NCI-H748 (cell line): ENCODE data around the gene DHCR7.

ENCODE experiments used
- DNase-seq: peaks from one replicate; lab custom pipeline; 2025; ENCODE audit not compliant: unreplicated experiment; lab: John Stamatoyannopoulos, UW

The DHCR7 gene, protein sequence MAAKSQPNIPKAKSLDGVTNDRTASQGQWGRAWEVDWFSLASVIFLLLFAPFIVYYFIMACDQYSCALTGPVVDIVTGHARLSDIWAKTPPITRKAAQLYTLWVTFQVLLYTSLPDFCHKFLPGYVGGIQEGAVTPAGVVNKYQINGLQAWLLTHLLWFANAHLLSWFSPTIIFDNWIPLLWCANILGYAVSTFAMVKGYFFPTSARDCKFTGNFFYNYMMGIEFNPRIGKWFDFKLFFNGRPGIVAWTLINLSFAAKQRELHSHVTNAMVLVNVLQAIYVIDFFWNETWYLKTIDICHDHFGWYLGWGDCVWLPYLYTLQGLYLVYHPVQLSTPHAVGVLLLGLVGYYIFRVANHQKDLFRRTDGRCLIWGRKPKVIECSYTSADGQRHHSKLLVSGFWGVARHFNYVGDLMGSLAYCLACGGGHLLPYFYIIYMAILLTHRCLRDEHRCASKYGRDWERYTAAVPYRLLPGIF

GRCh38 chr11:71448257-71449171 lies at the start of gene DHCR7:
Gene DHCR7 (minus strand): TSS chr11:71448393. CDS start chr11:71444952, 3,441 bp downstream.
- peak; percentile 98 for DNase-seq

DNA sequence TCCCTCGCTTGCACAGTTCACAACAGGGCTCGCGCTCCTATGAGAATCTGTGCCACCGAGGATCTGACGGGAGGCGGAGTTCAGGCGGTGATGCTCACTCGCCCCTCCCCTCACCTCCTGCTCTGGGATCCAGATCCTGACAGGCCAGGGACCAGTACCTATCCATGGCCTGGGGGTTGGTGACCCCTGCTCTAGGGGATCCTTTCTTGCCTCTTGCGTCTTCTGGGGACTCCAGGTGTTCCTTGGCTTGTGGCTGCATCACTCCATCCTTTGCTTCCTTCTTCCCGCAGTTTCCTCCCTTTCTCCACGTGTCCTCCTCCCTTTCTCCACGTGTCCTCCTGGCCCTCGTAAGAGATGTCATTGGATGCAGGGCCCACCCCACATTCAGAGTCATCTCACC lies 48.2 kb upstream of the DHCR7 start:
- no peak for DNase-seq

DNA sequence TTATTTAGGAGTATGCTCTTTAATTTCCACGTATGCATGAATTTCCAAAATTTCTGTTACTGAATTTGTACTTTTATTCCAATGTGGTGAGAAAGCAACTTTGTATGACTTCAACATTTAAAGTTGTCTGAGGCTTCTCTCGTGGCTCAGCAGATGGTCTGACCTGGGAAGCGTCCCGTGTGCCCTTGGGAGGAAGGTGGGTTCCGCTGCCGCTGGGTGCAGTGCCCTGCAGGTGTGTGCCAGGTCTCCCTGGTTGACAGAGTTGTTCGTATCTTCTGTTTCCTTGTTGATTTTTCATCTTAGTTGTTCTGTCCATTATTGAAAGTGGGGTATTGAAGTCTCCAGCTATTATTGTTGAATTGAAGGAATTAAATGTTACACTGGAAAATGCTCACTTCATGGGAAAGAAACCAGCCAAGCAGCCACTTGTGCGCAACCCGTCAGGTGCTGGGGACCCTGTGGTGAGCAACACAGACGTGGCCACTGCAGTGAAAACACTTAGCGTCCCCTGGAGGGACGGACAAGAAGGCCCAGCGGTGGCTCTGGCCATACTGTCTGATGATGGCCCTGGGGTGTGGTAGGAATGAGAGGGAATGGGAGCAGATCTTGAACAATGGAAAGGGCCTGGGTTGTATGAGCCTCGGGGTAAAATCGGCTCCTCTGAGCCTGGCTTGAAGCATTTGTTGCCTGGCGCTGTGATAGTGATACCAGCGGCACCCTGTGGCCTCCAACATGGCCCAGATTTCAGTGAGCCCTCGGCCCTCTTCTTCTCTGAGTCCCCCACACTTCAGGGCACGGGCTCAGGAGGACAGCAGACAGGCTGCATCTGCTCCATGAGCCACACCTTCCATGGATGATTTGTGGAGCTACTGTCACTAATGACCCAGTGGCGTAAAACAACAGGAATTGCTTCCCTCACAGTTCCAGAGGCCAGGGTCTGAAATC lies 47.4 kb upstream of the DHCR7 start:
- no peak for DNase-seq

DNA sequence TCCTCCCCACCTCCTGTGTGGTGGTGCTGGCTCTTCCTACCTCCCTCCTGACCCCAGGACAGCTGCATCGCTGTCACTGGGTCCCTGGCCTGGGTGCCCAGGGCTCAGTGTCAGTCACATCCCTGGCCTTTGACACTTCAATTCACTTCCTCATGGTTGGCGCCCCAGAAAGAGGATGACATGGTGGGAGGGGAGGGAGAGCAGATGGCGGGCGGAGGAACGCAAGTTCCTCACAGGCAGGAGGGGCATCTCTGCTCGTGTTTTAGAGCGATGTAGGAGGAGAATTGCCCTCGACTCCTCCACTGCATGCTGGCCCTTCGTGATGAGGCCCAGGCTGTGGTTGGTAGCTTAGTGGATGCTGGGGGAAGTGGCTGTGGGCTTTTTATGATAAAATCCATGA lies 43.7 kb upstream of the DHCR7 start:
- no peak for DNase-seq

GRCh38 chr11:71491531-71491930 lies 43.3 kb upstream of the DHCR7 start:
- DNase-seq, result no peak

DNA sequence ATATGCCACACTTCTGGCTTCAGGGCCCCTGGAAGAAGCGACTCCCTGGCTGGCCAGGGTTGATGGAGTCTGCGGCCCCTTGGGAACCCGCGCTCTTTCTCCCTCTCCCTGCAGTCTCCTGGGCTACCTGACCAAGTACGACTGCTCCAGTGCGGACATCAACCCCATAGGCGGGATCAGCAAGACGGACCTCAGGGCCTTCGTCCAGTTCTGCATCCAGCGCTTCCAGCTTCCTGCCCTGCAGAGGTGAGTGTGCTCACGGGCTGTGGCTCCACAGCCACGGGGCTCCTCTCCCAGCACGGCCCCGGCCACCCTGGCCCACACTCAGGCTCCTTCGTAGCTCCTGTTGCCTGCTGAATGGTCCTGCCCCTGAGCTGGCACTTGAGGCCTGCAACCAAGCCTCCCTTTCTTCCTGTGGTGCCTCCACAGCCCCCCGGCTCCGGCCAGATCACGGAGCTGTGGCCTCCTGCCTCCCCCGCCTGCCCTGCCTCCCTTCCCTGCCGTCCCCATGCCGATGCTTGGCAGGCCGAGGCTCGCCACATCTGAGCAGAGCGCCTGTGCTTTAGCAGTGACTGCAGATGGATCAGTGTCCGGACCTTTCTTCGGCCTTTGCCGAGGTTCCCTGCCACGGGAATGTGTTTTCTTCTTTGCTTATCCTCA lies 42.7 kb upstream of the DHCR7 start:
- DNase-seq, result no peak

GRCh38 chr11:71490044-71490730 lies 42.0 kb upstream of the DHCR7 start:
- no peak for DNase-seq

DNA sequence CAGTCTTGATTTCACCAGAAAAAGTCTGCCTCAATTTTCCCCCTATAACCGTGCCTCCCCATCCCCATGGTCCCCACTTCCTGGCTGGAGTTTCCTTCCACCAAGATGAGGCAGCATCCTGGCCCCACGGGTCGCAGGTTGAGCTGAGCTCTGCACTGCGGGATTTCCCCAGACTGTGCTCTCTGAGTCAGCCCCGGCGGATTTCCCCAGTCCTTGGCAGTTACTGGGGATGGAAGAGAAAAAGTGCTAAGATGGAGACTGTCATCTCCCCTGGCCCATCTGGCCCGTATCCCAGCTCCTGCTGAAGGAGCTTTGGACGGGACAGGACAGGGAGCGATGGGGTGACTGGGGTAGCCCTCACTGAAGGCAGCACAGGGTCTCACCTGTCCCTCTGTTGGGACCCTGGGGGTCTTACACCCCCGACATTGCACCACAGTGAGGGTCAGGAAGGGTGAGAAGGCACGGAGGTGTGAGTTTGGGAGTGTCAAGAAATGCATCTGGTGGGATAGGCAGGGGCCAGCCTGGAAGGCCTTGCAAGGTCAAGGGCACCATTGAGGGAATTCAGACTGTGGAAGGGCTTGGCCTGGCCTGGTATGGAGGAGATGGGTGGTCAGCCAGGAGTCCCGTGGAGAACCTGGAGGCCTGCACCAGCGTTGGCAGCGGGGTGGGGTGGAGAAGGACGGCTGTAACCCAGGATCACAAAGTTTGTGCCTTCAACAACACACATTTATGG lies 41.3 kb upstream of the DHCR7 start:
- DNase-seq, result no peak

- no peak for DNase-seq
Measured at GRCh38 chr11:71488681-71489270, 40.6 kb upstream of the DHCR7 start.

DNA sequence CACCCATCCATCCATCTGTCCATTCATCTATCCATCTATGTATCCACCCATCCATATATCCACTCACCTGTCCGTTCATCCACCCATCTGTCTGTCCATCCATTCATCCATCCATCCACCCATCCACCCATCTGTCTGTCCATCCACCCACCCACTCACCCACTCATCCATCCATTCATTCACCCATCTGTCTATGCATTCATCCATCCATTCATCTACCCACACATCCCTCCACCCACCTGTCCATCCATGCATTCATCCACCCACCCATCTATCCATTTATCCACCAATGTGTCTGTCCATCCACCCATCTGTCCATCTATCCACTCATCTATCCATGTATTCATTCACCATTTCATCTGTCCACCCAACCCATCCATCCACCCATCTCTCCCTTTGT lies 38.1 kb upstream of the DHCR7 start:
- DNase-seq, result no peak

DNA sequence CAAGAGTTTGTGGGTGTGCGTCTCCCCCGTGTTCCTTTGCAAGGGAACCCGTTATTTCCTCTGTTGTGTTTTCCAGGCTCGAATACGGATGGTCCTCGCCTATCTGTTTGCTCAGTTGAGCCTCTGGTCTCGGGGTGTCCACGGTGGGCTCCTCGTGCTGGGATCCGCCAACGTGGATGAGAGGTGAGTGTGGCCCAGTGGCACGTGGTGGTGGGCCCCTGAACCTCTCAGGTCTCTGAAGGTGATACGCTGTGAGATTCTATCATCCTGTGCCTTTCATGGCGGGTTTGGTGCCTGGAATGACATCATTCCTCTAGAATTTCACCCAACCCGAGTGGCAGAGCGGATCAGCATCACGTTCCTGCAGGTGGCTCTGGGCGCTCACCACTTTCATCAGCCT lies 37.3 kb upstream of the DHCR7 start:
- no peak for DNase-seq

GRCh38 chr11:71485063-71485399 lies 36.8 kb upstream of the DHCR7 start:
- DNase-seq, result no peak

DNA sequence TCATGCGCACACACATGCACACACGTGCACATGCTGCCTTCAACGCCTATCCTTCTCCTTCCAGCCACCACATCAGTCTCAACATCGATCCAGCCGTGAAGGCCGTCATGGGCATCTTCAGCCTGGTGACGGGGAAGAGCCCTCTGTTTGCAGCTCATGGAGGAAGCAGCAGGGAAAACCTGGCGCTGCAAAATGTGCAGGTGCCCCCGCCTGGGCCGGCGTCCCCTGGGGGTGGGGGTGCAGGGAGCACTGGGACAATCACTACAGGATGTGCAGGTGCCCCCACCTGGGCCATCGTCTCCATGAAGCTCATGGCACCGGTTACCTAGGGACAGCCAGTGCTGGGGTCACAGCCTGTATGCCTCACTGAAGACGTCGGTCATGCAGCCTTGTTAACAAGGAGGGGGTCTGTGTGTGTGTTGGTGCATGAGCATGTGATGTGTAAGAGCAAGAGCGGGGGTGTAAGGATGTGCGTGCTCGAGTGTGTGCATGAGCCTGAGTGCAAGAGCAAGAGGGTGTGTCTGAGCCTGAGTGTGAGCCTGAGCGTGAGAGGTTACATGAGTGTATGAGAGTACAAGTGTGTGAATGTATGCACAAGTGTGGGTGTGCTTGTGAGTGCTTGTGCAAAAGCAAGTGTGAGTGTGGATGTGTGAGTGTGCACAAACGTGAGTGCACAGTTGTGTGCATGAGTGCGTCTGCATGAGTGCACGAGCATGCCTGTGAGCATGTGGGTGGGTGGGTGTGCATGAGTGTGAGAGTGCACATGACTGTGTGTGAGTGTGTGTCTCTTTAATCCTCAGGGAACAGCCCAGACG lies 36.3 kb upstream of the DHCR7 start:
- no peak for DNase-seq

- DNase-seq, result no peak
Measured at GRCh38 chr11:71483692-71484091, 35.5 kb upstream of the DHCR7 start.

DNA sequence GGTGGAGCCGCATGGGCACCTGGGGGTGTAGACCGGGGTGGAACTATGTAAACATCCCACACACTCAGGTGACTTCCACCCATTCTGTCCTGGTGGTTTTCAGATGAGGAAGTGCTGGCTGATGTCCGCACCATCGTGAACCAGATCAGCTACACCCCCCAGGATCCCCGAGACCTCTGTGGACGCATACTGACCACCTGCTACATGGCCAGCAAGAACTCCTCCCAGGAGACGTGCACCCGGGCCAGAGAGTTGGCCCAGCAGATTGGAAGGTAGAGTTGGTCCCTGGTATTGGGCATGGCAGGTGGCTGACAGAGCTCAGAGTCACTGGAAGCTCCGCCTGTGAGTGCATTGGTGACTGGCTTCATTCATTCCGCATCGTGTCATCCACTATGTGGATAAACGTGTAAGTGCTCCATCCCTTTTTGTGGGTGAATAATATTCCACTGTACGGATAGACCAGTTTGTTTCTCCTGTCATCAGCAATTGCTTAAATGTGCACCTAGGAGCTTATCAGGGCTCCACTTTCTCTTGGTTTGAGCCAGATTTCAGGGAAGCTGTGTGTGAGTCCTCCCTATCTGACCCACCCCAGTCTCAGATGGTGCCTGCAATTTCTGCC lies 34.7 kb upstream of the DHCR7 start:
- DNase-seq, result no peak

- DNase-seq, result no peak
Measured at GRCh38 chr11:71482216-71482615, 34.0 kb upstream of the DHCR7 start.

DNA sequence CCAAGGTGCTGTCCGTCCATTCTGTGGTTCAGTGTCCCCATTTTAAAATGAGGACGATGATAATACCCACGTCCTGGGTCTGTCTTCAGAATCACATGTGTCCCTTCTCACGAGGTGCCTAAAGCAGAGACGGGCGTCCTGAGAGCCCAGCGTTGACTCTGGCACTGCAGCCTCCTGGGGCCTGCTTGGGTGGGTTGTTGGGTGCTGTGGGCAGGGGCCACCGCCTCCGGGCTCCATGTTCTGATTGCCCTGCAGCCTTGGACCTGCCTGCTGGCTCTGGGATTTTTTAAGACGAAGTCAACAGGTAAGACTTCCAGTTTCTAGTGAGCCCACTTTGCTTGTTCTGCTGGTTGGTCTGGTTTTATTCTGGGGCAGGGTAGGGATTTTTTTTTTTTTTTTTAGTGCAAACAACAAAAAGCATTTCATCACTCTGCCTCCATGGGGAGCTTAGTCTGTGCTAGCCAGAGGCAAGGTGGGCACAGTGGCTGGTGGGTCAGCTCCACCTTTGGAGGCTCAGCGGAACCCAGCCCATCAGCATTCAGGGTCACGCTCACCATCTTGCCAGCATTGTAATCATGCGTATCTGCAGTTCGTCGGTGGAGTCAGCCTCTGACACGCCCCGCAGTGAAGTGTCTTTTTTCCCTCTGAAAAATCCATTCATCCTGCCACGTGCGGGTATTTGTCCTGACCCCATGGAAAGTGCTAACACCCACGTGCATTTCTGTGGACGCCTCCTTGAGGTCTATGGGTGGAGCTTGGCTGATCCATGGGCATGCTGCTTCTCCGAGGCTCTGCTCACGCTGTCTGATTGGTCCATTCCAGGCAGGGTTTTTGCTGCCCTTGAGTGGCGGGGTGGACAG lies 33.1 kb upstream of the DHCR7 start:
- no peak for DNase-seq
